GM18508 (cell line): ENCODE measurements around the gene MAP2K7.
"Not testable (repeated sequence)": the region's sequence is repeated elsewhere in the genome, so short reads cannot be mapped to it uniquely, and the experiment has no call there.

Experiments used
- ATAC-seq: cut with Tn5 transposase; IDR thresholded peaks from one replicate; pipeline ENCODE4 v1.9.1; 2021; ENCODE audit warnings: moderate number of reproducible peaks; ENCODE audit not compliant: insufficient read depth, unreplicated experiment

Gene MAP2K7

DNA sequence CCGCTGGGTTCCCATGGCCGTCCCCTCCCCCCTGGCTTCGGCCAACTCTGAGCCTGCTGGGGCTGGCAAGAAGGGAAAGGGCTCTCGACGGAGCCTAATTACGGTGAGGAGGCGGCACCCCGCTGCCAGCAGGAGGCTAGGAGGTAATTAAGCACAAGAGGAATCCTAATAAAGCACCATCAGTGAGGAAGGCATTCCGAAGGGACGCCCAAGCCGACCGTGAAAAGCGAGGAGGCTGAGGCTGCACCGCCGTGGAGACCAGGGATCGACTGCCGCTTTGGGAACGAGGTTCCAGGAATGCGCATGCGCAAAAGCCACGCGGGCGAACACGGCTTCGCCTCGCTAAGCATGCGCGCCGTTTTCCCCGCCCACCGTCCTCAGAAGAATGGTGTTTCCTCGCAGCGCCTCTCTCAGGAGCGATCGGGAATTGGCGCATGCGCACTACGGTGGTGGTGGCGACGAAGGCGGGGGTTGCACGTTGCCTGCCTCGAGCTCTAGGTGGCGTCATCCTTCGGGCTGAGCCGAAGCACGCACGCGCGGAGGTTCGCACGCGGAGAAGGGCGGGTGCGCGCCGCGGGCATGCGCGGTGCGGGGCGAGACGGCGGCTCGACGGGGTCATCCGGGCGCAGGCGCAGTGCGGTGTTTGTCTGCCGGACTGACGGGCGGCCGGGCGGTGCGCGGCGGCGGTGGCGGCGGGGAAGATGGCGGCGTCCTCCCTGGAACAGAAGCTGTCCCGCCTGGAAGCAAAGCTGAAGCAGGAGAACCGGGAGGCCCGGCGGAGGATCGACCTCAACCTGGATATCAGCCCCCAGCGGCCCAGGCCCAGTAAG is at the start of gene MAP2K7:
Gene MAP2K7 (plus strand): TSS at position 634 of the 830 bp plus-strand sequence. CDS start 68 bp downstream, at position 702.
- peak; percentile 73 for ATAC-seq

DNA sequence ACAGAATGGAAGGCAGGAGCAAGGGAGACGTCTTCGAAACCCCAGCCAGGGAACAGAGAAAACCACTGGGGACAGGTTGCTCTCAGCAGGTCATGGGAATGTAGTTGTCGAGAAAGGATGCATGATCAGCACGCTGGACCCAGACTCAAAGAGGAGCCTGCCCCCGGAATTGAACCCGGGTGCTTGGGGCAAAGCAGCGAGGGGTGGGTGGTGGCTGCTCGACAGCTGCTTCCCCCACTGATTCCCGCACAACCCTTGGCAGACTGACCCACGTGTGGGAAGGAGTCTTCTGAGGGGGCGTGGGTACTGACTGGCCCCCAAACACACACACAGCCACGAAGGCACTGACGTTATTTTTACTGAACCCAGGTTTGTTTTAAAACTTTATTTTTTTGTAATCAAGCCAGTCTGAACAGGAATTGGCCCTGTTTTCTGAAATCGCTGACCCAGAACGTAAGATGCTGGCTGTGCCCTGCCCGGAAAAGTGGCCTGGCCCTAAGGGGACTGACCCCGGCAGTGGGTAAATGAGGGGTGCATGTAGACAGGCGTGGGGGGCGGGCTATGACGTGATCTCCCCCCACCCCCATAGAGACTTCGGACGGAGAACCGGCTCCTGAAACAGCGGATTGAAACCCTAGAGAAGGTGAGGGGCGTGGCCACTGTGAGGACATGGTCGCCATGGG is 48.1 kb upstream of the MAP2K7 start:
- ATAC-seq, result no peak

DNA sequence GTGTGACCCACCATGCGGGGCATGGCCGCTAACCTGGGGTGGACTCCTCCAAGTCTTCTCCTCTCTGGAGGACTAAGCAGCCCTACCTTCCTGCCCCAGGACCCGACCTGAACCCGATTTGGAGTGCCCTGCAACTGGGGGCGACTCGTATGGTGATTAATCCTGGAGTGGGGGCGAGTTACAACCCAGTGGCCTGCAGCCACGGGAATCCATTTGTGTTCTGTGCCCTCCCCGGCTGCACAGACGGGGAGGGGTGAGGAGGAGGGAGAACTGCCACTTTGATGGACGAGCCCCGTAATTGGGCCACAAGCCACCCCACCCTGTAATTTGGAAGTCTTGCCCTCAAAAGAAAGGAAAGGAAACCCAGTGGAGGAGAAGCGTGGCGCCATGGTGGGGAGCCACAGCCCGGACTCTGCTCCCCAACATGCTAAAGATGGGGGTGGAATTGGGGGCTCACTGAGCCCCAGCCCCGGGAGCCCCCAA is 47.5 kb upstream of the MAP2K7 start:
- ATAC-seq, result no peak

DNA sequence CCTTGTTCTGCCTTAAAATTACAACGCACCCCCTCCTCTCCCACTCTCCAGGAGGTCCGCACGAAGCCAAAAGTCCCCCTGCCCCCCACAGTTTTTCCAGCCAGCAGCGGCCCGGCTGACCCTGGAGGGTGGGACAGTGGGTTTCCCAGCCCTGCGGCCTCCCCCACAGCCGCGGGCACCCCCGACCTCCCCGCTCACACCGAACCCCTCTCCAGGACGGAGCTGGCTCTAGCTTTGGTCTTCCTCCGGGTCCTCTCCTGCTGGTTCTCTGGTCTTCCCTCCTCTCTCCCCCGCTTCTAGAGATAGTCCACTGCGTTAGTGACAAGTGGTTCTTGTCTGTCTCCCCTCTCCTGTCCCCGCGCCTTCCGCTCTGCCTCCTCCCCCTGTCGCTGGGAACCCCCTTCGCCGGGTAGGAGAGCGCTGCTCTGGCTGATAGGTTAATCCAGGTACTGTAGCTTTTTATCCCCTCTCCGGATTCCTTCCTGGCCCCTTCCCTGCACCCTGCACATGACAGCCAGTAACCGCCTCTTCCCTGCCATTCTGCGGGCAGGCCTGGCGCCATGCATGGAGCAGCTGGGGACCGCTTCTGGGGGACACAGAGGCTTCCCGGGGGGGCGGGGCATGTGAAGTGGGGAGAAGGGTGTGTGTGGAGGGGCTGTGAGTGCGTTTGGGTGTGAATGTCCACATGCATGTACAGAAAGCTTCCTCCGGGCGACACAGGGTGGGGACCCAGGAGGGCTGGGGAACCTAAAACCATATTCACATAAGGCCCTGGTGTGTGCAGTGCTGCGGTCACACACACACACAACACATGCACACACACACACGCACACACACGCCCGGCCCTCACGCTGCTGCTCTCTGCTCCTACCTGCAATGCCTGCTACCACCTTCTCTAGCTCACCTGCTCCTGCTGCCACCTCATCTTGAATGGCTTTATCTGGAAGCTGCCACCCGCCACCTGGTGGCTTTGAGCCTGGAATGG is 46.7 kb upstream of the MAP2K7 start:
- ATAC-seq, result no peak

DNA sequence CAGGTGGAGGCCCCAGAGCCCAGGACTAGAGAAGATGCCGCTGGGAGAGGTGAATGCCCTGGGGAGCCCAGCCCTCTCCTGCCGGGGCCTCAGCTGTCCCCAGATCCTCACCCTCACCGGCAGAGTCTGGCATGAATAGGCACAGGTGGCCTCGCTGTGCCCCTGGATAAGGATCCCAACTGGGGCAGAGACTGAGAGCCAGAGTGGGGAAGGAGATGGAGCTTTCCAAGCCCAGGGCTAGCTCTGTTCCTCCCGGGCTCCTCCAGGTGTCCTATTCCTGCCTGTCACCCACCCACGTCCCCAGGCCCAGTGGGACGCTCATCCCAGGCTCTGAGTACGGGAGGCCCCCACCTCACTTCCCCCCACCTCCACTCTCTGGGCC is 46.0 kb upstream of the MAP2K7 start:
- ATAC-seq, result no peak

DNA sequence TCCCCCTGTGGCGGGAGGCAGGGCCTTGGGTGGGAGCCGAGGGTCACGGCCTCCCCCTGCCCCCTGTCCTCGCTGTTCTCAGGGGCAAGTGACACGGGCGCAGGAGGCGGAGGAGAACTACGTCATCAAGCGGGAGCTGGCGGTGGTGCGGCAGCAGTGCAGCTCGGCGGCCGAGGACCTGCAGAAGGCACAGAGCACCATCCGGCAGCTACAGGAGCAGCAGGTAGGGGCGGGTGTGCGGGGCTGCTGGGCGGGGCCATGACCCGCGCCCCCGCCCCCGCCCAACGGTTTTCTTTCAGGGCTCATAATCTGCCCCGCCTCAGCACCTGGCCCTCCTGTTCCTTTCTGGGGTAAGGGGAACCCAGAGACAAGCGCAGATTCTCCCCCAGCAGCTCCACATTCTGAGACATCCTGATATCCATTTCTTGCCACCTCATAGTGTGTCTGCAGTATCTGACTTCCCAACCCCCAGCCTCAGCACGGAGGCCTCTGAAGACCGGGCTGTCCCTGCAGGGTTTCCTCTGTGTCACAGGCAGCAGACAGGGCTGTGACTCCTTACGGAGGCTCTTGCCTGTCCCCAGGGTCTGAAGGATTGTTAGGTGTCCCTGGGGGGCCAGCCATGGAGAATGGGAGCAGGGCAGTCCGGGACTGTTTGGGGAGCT is 45.4 kb upstream of the MAP2K7 start:
- ATAC-seq, result no peak

DNA sequence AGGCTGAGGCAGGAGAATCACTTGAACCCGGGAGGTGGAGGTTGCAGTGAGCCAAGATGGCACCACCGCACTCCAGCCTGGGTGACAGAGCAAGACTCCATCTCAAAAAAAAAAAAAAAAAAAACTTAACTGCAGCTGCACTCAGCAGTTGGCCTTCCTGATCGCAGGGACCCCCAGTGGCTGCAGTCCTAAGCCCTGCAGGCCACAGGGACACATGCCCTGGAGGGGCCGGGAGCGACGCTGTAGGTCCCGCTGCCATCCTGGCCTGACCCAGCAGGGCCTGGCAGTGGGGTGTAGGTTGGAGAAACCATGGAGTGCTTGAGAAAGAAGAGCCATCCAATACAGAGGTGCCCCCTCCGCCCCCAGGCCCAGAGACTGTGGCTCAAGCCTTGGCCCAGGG is 44.6 kb upstream of the MAP2K7 start:
- not testable (repeated sequence) for ATAC-seq

DNA sequence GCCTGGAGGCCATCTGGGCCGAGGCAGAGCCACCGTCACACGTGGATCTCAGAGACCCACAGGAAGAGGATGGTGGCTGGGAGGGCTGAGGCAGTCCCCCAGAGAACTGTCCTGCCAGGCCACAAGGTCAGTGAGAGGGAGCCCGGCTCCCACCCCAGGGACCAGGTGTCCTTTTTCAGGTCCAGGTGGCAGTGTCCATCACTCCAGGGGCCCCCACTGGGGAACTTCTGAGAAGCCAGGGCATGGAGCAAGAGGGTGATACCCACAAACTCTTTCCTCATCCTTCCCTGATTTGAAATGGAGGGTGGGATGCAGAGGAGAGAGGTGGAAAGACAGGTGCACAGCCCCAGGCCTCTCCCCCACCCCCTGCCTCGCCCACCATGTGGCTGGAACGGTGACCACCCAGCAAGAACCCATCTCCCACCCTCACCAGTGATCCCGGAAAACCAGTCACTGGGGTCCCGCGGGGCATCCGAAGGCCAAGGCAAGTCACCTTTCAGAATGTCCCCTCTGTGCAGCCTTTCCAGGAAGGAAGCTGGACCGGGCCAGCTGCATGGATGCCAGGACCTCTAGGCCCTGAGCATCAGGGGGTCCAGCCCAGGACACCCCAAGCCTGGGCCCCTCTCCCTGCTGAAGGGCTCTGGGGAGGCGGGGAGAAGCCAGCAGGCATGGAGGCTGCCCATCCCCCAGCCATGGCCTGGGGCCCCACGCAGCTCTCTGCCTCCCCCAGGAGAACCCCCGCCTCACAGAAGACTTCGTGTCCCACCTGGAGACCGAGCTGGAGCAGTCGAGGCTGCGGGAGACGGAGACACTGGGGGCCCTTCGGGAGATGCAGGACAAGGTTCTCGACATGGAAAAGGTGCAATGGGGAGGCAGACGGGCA is 43.6 kb upstream of the MAP2K7 start:
- ATAC-seq, result no peak

DNA sequence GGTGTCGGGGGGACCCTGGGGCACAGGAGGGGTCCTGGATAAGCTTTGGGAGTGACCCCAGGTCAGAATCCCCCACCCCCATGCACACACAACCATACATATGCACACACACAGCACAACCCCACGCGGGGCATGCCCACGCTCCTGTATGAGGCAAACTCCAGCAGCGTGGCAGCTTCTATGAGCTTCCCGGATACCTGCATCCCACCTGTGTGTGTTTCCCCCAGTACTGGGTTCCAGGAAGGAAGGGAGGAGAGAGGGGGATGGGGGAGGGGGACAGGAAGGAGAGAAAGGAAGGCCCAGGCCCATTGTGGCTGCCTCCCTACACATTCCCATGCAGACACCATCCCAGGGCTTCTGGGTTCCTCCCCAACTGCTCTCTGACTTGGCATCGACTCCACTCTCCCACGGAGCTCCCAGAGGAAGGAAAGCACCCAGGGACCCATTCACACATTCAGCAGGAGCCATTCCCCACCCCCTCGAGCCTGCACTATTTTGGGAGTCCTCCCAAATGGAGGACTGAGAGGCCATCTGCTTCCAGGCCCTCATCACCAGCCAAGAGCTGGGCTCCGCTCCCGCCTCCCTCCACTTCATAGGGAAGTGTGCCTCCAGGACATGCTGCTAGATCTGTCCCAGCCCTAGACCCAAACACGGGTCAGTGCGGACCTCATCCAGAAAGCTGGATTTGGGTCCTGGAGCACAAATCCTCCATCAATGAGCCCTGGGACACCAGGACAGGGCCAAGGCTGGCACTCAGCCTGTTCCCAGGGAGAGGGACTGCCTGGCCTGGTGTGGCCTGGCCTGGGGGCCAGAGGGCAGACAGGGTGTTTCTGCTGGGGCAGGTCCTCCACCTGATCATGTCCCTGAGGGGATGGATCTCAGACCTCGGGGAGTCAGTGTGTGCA is 42.7 kb upstream of the MAP2K7 start:
- ATAC-seq, result no peak

DNA sequence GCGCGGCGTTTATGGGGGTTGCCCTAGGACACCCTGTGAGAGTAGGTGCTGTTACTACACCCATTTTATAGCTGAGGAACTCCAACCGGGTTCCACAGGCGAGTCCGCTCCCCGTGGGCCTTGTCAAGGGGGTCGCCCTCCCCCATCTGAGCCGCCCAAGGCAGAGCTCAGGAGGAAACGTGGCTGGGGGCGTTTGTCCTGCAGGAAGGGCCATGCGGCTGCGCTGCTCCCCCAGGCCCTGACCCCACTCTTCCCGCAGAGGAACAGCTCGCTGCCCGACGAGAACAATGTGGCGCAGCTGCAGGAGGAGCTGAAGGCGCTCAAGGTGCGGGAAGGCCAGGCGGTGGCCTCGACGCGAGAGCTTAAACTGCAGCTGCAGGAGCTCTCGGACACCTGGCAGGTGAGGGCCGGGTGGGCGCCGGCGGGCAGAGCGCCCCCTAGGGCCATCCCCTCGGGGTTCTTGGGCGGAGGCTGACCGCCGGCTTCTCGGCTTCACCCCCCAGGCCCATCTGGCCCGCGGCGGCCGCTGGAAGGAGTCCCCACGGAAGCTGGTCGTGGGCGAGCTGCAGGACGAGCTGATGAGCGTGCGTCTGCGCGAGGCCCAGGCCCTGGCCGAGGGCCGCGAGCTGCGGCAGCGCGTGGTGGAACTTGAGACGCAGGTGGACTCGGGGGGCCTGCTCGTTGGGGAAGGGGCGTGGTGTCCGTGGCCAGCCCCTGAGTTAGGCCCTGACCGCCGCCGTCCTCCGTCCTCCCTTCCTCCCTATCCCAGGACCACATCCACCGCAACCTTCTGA is 41.9 kb upstream of the MAP2K7 start:
- no peak for ATAC-seq

DNA sequence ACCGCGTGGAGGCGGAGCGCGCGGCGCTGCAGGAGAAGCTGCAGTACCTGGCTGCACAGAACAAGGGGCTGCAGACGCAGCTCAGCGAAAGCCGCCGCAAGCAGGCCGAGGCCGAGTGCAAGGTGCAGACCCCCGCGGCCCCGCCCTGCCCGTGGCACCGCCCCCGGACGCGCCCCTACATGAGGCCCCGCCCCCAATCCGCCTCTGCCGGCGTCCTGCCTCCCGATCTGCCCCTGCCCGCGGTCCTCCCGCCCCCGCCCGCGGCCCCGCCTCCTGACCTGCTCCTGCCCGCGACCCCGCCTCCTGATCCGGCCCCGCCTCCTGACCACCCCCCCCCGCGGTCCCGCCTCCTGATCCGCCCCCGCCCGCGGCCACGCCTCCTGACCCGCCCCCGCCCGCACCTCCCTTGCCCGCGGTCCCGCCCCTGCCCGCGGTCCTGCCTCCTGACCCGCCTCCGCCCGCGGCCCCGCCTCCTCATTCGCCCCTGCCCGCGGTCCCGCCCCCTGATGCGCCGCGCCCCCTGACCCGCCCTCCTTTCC is 41.2 kb upstream of the MAP2K7 start:
- no peak for ATAC-seq

DNA sequence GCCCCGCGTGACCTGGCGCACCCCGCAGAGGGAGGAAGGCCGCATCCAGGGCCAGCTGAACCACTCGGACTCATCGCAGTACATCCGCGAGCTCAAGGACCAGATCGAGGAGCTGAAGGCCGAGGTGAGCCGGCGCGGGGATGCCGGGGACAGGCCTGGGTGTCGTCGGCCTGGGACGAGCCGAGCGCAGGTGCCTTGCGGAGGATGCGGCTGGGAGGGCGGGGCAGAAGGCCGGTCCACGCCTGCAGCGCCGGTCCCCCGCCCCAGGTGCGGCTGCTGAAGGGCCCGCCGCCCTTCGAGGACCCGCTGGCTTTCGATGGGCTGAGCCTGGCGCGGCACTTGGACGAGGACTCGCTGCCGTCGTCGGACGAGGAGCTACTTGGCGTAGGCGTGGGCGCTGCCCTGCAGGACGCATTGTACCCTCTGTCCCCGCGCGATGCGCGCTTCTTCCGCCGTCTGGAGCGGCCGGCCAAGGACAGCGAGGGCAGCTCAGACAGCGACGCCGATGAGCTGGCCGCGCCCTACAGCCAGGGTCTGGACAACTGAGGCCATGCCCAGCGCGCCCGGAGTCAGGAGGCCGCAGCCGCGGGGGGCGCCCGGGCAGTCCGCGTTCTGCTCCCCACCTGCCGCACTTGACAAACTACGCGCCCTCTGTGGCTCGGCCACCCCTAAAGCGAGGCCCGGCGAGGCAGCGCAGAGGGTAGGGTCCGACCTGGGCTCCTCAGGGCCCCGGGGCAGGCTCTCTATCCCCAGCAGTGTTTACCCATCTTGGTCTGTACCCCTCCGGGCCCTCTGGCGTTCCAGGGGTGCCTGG is 40.3 kb upstream of the MAP2K7 start:
- ATAC-seq, result no peak

DNA sequence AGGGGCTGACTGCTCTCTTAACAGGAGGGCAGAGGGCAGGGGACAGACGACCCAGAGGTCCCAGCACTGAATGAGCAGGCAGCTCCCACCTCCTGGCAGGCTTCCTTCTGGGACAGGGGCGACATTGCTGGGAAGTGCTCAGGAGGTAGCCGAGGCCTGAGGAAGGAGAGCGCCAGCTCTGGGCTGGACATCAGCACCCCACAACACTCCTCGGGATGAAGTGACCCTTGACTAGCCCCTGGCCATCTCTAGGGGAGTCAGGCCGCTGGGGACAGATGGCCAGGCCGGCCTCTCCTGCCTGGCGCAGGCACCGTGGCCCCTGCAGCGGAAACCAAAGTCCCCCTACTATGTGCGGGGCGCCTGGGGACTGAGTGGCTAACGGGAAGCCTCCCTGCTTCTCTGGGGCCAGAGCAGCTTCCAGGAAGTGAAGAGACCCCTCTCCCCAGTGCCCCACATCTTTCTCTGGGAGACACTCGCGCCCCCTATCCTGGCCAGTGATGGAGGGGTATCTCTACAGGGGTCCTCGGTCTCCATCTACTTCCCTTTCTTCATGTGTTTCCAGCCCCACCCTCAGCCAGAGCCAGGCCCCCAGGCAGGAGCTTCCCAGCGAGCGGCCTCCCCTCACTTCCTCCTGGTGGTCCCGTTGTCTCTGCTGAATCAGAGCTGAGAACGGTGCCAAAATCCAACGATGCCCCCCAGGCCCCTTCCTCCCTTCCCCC is 39.5 kb upstream of the MAP2K7 start:
- ATAC-seq, result no peak

DNA sequence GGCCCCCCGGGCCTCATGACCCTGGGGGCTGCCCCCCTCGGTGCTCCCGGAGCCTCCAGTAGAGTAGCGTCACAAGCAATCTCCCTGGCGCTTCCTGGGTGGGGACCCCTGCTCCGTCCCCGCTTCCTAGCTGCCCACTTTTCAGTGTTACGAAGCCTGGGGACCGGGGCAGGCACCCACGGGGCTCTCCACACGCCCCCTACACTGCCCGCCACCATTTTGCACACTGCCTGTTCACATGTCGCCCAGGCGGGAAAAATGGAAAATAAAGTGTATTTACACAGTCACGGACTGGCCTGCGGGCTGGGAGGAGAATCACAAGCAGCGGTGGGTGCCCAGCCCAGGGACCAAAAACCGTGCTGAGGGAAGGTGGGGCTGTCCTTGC is 39.0 kb upstream of the MAP2K7 start:
- ATAC-seq, result no peak

DNA sequence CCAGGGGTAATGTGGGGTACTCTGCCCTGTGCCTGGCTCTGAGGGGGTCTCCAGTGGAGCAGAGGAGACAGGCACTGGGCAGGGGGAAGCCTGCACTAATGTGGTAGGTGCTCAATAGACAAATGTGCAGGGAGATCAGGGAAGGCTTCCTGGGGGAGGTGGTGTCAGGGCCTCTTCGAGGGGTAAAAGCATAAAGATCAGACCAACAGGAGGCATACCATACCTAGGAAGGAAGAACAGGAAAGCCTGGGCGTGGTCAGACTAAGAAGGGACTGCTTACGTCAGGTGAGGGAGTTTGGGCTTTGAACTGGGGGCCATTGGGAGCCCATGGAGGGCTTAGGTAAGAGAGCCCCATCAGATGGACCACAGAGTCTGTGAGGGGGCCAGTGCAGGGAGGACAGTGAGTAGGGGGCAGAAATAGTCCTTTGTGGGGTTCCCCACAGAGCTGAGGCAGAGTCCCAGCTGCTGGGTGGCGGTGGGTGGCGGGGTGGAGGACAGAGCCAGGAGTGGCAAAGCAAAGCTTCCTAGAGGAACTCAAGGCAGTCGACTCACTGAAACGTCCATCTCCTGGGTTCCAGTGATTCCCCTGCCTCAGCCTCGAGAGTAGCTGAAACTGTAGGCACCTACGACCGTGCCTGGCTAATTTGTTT is 38.3 kb upstream of the MAP2K7 start:
- ATAC-seq, result no peak
